Nephron (organoid): ENCODE results near the gene RXRA.

Source experiments
- H3K27ac Mint-ChIP-seq, 3 experiments: 2 replicates each; pipeline ENCODE4 v1.8.0; 2020; ENCODE audit warnings: mixed read lengths in 3 of 3, mild to moderate bottlenecking in 2 of 3, moderate library complexity in 1 of 3
- H3K27me3 Mint-ChIP-seq: 2 replicates; pipeline ENCODE4 v1.8.0; 2021; ENCODE audit warnings: low read depth, mild to moderate bottlenecking, moderate library complexity, mixed read lengths
- H3K36me3 Mint-ChIP-seq: 2 replicates; pipeline ENCODE4 v1.8.0; 2020; ENCODE audit warnings: low read depth, mixed read lengths
- H3K4me1 Mint-ChIP-seq: 2 replicates; pipeline ENCODE4 v1.8.0; 2020; ENCODE audit warnings: mixed read lengths
- H3K4me3 Mint-ChIP-seq, 3 experiments: 2 replicates each; pipeline ENCODE4 v1.8.0; 2020; ENCODE audit warnings: mild to moderate bottlenecking in 3 of 3, mixed read lengths in 3 of 3, moderate library complexity in 2 of 3
- H3K9me3 Mint-ChIP-seq: 2 replicates; pipeline ENCODE4 v1.8.0; 2020; ENCODE audit warnings: mixed read lengths
- CTCF ChIP-seq, 3 experiments: fragments of 200-600 bp; sonication (generic); IDR thresholded peaks; one replicate each; pipeline ENCODE4 v1.5.0; 2021; ENCODE audit warnings: antibody characterized with exemption in 3 of 3; ENCODE audit not compliant: unreplicated experiment in 3 of 3

The RXRA gene

GRCh38 chr9:134396258-134396742 is 70.0 kb downstream of the RXRA start:
- peaks cover 5% of the 10 kb centered on the region for H3K4me1 Mint-ChIP-seq
- no peaks in the 10 kb centered on the region for H3K27me3 Mint-ChIP-seq
- H3K36me3 Mint-ChIP-seq, result no peaks in the 10 kb centered on the region

GRCh38 chr9:134396825-134397224 is 70.6 kb downstream of the RXRA start:
- H3K4me3 Mint-ChIP-seq, result no peak overlapping the region
- no peak for TF ChIP-seq CTCF (IDR thresholded peaks at IDR 0.05; ENCODE audit: unreplicated experiment in 3 of 3)
- H3K9me3 Mint-ChIP-seq, result no peaks in the 10 kb centered on the region
- peaks cover 5% of the 10 kb centered on the region for H3K4me1 Mint-ChIP-seq
- no peaks in the 10 kb centered on the region for H3K27me3 Mint-ChIP-seq
- H3K27ac Mint-ChIP-seq, result no peak overlapping the region
- no peaks in the 10 kb centered on the region for H3K36me3 Mint-ChIP-seq

More at GRCh38 chr9:134396258-134396742, 70.0 kb downstream of the RXRA start:
- Mint-ChIP-seq H3K27ac (no peak overlapping the region), H3K4me3 (no peak overlapping the region), H3K9me3 (no peaks in the 10 kb centered on the region)
- TF ChIP-seq CTCF (IDR thresholded peaks at IDR 0.05; ENCODE audit: unreplicated experiment in 3 of 3), result no peak

DNA sequence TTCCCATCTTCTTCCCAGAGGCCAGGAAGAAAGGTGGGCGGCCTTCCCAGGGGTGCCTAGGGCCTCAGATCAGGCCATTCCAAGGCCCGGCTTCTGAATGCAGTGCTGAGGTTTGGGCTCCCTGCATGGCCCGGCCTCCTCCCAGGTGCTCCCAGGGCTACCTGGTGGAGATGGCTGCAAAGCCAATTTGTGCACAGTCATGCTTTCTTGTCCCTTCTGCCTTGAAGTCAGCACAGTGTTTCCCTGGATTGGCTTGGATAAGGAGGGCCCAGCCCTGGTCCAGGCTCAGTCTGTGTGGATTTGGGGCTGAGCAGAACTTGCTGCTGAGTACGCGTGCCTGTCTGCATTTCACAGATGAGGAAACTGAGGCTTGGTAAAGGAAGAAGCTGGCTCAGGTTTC is 72.5 kb downstream of the RXRA start:
- TF ChIP-seq CTCF (IDR thresholded peaks at IDR 0.05; ENCODE audit: unreplicated experiment in 3 of 3), result no peak
- no peaks in the 10 kb centered on the region for H3K27me3 Mint-ChIP-seq
- peaks cover 10% of the 10 kb centered on the region for H3K4me1 Mint-ChIP-seq
- no peak overlapping the region for H3K27ac Mint-ChIP-seq
- H3K9me3 Mint-ChIP-seq, result no peaks in the 10 kb centered on the region
- H3K4me3 Mint-ChIP-seq, result no peak overlapping the region
- no peaks in the 10 kb centered on the region for H3K36me3 Mint-ChIP-seq

- Mint-ChIP-seq H3K36me3 (no peaks in the 10 kb centered on the region), H3K27ac (no peak overlapping the region), H3K27me3 (no peaks in the 10 kb centered on the region), H3K9me3 (no peaks in the 10 kb centered on the region), H3K4me3 (no peak overlapping the region), H3K4me1 (peaks cover 13% of the 10 kb centered on the region)
- TF ChIP-seq CTCF (IDR thresholded peaks at IDR 0.05; ENCODE audit: unreplicated experiment in 3 of 3), result peak; percentile 35 to 57 (median 45)
Measured at GRCh38 chr9:134399435-134400056, 73.3 kb downstream of the RXRA start.

DNA sequence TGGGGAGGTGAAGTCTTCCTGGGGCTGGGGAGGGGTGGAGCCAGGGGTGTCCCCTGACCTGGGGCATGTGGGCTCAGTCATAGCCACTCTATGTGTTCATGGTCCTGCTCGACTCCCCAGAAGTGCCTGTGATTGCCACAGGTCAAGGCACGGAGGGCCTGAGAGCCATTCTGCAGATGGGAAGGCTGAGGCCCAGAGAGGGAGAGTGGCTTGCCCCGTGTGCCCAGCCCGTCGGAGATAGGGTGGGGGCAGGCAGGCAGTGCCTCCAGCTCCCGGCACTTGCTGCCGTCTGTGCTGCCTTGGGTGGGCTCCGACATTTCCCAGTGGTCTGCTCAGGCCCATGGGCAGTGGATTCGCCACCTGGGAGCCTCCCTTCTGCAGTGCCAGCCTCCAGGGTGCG is 74.0 kb downstream of the RXRA start:
- no peak overlapping the region for H3K4me3 Mint-ChIP-seq

More for the DNA sequence above, 74.0 kb downstream of the RXRA start:
- Mint-ChIP-seq H3K9me3 (no peaks in the 10 kb centered on the region), H3K27me3 (no peaks in the 10 kb centered on the region), H3K4me1 (peaks cover 14% of the 10 kb centered on the region), H3K27ac (no peak overlapping the region), H3K36me3 (no peaks in the 10 kb centered on the region)
- no peak for TF ChIP-seq CTCF (IDR thresholded peaks at IDR 0.05; ENCODE audit: unreplicated experiment in 3 of 3)
